ENCODE data around the gene CERS1.

Gene CERS1

GRCh38 chr19:18898607-18899408, 2.9 kb upstream of the CERS1 start:
- no peak for DNase-seq (ENCODE audit: low read depth, low spot score)

- no peak for DNase-seq (ENCODE audit: low read depth, low spot score)
Measured at GRCh38 chr19:18898081-18898606, 2.2 kb upstream of the CERS1 start.

DNA sequence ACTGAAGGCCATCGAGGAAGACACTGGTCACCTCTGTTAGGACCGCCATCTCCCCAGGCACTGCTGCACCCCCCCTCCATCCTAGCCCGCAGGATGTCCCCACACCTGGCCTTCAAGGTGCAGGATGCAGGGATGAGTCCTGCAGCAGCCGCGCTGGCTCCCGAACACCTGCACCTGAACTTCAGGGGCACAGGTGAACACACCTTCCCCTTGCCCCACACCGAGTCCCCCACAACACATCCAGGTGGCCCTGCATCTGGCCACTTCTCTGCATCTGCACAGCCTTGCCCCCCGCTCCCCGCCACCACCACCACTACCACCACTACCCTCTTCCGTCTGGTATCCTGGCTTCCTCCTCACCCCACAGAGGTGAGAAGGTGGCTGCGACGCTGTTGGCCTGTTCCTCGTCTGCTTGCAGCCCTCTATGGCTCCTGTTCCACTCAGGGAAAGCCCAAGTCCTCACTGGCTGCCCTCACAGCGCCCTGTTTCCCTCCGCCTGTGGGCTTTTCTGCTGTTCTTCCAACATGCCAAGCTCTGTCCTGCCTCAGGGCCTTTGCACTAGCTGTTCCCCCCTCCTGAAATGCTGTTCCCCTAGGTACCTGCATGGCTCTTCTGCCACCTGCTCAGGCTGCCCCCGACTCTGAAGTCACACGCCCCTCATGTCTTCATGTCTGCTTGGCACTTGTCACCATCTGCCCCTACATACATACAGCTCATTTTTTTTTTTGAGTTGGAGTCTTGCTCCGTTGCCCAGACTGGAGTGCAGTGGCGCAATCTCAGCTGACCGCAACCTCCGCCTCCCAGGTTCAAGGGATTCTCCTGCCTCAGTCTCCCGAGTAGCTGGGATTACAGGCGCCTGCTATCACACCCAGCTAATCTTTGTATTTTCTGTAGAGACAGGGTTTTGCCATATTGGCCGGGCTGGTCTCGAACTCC, 1.4 kb upstream of the CERS1 start:
- DNase-seq (ENCODE audit: low read depth, low spot score): no peak

GRCh38 chr19:18896421-18896841, 473 bp upstream of the CERS1 start:
- DNase-seq (ENCODE audit: low read depth, low spot score): no peak

DNA sequence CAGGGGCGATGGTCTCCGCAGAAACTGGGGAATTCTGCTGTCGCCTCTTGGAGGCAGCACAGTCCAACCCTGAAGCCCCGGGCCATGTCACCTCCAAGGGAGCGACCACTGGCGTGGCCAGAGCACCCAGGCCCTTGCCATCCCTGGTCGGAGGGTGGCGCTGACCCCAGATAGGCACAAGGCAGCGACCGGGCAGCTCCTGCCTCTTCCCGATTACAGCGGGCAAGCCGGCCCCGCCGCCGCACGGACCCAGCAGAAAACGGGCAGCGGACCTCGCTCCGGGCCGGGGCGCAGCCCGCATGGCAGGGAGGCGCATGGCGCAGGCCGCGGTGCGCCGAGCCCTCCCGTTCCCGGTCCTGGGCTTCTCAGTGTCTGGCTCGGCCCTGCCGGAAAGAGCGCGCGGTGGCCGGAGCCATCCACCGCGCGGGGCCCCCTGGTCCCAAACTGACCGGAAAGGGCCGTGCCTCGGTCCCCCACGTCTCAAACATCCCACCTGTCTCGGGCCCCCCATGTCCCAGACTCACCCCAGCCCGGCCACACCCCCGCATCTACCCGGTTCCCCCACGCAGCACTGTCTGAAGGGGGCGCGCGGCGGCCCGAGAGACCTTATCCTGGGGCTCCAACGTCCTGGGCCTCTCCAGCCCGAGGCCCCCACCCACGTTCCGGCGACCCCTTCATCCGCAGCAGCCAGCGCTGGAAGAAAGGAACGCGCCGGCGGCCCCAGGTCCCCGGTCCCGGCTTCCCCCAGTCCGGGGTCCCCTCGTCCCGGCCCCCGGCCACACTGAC, 727 bp downstream of the CERS1 start:
- no peak for DNase-seq (ENCODE audit: low read depth, low spot score)

DNA sequence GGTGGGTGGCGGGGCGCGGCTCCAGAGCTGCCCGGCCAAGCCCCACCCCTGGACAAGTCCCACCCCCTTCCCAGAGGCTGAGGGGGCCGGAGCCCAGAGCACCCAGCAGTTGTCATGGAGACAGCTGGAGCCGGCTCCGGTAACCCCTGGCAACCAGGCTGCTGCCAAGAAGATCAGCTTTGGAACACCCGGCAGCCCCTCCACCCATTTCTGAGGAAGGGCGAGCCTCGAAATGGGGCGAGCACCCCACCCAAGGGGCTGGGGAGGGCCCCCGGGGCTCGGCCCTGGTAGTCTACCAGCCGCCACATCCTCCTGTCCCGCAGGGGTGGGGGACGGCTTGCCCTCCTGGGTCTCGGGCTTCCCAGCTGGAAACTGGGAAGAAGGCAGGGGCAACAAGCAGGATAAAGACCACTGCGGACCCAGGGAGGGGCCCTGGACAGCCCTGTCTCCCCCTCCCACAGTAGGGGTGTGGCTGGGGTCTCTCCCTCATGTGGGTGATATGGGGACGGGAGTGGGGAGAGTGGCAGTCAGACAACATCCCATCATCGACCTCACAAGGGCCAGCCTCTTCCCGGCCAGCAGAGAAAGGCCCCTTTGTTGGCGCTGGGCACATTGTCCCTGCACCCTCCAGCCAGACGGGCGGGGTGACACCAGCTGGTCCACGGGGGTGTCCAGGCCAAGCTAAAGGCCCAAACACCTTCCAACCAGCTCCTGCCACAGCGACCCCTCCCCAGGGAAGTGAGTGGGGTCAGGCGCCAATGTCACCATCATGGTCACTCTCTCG, 1.5 kb downstream of the CERS1 start:
- no peak for DNase-seq (ENCODE audit: low read depth, low spot score)

GRCh38 chr19:18893587-18894253, 2.2 kb downstream of the CERS1 start:
- no peak for DNase-seq (ENCODE audit: low read depth, low spot score)

DNA sequence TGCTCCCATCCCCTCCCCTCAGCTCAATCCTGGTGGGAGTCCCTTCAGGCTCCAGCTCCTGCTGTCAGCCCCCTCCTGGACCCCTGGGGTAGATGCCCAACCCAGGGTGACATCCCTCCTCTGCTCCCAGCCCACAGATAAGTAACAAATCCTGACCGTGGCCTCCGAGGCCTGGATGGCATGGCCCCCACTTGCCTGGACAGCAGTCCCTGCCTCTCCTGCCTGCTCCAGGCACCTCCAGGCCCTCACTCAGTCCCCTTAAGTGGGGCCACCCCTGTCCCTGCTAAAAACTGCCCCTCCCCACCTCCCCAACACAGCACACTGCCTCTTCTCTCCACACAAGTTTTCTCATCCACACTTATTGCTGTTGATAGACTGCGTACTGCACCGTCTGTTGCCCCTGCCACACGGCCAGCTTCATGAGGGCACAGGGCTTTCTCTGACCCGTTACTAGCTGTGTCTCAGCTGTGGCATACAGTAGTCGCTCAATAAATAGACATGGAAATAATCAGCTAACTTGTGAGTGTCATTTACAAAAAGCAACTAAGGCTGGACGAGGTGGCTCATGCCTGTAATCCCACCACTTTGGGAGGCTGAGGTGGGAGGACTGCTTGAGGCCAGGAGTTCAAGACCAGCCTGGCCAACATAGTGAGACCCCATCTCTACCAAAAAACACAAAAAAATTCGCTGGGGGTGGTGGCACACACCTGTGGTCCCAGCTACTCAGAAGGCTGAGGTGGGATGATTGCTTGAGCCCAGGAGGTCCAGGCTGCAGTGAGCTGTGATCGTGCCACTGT, 5.8 kb downstream of the CERS1 start:
- no peak for DNase-seq (ENCODE audit: low read depth, low spot score)

DNA sequence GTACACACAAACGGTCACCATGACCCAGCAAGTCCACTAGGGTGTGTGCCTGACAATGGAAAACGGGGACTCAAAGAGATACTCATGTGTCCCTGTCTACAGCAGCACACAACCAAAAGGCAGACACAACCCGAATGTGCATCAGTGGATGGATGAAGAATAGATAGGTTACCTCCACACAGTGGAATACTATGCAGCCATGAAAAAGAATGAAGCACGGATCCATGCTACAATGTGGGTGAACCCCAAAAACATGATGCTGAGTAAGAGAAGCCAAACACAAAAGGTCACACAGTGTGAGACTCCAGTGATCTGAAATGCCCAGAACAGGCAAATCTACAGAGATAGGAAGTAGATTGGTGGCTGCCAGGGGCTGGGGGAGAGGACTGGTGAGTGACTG, 9.0 kb downstream of the CERS1 start:
- no peak for DNase-seq (ENCODE audit: low read depth, low spot score)

- no peak for DNase-seq (ENCODE audit: low read depth, low spot score)
Measured at GRCh38 chr19:18883526-18884304, 12.2 kb downstream of the CERS1 start.

- DNase-seq (ENCODE audit: low read depth, low spot score): no peak
Measured at GRCh38 chr19:18881491-18881890, 14.5 kb downstream of the CERS1 start.

GRCh38 chr19:18879579-18880373, 16.2 kb downstream of the CERS1 start:
- DNase-seq (ENCODE audit: low read depth, low spot score): no peak

- no peak for DNase-seq (ENCODE audit: low read depth, low spot score)
Measured at GRCh38 chr19:18878858-18879578, 16.9 kb downstream of the CERS1 start.

DNA sequence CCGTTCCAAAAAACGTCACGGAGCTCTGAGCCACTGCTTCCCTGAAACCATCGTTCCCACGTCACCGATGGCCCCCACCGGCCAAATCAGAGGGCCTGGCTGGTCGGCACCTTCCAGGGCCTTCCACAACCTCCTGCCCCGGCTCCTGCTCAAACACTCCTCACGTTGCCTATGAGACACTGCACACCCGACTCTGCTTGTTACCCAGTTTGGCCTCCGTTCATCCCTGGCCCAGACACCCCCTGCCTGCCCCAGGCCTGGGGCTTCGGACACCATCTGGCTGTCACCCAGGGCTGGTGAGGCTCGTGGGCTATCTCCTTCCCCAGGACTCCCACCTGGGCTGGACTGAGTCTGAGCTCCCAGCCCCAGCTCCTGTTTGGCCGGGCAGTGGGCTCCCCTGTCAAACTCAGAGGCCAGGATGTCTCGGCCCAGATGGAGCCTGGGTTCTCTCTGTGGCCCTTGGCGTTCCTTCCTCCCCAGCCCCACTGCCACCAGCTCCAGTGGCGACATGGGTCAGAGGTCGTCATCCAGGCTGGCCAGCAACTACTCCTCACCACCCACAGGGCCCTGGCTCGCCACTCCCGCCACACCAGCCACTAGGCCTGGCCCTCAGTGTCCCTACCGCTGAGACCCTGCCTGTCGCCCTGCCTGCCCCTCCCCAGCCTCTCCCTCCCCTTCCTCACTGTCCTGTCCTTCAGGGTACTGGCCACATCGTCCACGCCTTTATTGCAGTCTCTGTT, 17.7 kb downstream of the CERS1 start:
- no peak for DNase-seq (ENCODE audit: low read depth, low spot score)

GRCh38 chr19:18876865-18877264, 19.1 kb downstream of the CERS1 start:
- DNase-seq (ENCODE audit: low read depth, low spot score): no peak

DNA sequence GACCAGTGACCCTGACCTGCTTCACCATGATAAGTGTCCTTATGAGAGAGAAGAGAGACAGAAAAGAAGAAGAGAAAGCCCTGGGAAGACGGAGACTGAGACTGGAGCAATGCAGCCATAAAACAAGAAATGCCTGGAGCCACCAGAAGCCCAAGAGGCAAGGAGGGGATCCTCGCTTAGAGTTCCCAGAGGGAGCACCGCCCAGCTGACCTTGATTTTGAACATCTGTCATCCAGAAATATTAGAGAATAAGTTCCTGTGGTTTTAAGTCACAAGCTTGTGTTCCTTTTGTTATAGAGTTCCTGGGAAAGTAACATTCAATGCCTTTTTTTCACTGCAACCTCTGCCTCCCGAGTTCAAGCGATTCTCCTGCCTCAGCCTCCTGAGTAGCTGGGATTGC, 20.2 kb downstream of the CERS1 start:
- no peak for DNase-seq (ENCODE audit: low read depth, low spot score)

All from smooth muscle cell of the brain vasculature (primary cell).